ENCODE measurements around the gene ERC2.

The ERC2 gene

DNA sequence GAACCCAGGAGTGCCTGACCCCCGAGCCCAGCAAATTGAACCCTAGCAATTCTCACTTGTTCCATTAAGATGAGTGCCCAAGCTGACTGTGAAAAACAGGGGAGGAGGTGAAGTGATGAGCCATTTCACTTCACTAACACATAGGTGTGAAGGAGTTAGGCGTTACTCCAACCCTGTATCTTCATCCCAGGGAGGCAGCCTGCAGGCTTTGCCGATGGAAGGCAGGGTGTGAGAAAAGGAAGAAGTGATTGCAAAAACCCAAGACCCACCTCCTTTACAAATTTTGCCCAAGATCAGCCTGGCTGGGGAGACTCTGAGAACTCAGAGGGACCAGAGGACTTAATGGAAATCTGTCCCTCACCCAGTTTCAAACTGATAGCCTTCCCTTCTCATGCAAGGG, 851.5 kb downstream of the ERC2 start:
- TF ChIP-seq, protein P1, sequence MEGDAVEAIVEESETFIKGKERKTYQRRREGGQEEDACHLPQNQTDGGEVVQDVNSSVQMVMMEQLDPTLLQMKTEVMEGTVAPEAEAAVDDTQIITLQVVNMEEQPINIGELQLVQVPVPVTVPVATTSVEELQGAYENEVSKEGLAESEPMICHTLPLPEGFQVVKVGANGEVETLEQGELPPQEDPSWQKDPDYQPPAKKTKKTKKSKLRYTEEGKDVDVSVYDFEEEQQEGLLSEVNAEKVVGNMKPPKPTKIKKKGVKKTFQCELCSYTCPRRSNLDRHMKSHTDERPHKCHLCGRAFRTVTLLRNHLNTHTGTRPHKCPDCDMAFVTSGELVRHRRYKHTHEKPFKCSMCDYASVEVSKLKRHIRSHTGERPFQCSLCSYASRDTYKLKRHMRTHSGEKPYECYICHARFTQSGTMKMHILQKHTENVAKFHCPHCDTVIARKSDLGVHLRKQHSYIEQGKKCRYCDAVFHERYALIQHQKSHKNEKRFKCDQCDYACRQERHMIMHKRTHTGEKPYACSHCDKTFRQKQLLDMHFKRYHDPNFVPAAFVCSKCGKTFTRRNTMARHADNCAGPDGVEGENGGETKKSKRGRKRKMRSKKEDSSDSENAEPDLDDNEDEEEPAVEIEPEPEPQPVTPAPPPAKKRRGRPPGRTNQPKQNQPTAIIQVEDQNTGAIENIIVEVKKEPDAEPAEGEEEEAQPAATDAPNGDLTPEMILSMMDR (IDR thresholded peaks at IDR 0.05; ENCODE audit: extremely low read depth, missing control alignments) = no peak
- no peak for DNase-seq (ENCODE audit: low spot score)

DNA sequence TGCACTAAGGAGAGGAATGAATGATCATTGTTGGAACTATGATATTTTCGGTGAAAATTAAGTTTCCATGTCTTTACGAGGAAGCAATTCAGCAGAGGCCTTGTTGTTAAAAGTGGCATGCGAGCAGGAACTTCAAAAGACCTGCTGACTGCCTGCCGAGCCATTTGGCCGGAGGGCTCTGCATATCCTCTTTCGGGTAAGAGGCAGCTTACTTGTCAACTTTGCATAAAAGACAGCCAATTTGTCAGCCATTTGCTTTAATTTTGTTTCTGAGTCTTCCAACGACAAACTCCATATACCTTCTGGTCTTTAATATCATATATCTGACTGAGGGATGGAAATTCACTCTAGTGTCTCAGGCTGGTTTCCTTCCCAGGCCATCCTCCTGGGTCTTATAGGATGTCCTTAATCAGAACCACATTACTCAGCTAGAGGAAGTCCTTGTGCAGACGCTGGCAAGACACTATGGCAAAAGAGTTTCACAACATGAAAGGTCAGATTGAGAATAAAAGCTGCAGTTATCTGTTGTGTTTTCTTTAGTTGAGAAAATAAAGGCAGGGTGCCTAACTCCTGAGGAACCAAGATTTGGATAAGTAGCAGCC, 852.5 kb downstream of the ERC2 start:
- TF ChIP-seq, protein P1 (IDR thresholded peaks at IDR 0.05; ENCODE audit: extremely low read depth, missing control alignments) = no peak
- no peak for DNase-seq (ENCODE audit: low spot score)

DNA sequence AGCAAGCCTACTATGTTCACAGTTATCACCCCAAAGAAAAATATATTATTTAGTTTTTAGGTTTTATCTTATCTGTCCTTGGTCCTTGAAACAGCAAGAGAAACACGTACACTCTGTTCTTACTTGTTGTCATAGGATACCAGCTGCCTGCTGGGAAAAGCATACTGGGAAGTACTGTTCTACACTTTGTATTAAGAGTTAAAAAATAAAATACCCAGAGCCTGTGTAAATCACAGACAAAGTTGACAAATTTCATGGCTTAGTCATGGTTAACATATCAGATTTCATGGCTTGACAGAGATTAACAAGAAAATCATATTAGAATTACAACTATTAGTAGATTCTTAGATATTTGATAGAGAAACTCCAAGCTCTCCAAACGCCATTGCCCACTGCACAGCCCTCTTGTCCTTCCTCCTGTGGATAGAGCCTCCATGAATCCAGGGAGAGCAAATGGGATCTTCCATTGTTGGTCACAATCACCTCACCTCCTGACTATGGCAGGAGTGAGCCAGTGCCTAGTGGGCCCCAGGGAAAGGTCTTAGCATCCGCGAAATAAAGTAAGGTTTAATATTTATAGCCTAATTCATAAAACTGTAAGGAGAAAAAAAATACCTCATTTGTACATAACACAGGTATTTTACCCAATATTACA, 853.1 kb downstream of the ERC2 start:
- TF ChIP-seq, protein P1 (IDR thresholded peaks at IDR 0.05; ENCODE audit: extremely low read depth, missing control alignments) = no peak
- no peak for DNase-seq (ENCODE audit: low spot score)

DNA sequence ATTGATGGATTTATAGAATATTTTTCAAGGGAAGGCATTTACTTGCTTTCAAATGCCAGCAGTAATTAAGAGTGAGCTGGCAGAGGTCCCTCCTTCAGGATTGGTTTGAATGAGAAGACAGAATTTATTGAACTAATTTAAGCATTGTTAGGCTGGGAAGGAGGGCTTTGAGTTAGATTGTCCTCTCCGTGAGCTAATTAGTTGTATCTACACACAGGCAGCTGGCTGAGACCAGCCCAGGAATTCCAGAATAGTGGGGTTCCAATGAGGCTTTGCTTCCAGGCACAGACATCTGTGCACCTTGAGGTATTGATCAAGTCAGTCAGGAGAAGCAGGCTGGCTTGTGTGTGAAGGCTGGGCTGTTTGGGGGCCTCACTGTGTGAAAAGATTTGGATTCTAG, 857.1 kb downstream of the ERC2 start:
- TF ChIP-seq, protein P1 (IDR thresholded peaks at IDR 0.05; ENCODE audit: extremely low read depth, missing control alignments) = no peak
- DNase-seq (ENCODE audit: low spot score) = no peak

DNA sequence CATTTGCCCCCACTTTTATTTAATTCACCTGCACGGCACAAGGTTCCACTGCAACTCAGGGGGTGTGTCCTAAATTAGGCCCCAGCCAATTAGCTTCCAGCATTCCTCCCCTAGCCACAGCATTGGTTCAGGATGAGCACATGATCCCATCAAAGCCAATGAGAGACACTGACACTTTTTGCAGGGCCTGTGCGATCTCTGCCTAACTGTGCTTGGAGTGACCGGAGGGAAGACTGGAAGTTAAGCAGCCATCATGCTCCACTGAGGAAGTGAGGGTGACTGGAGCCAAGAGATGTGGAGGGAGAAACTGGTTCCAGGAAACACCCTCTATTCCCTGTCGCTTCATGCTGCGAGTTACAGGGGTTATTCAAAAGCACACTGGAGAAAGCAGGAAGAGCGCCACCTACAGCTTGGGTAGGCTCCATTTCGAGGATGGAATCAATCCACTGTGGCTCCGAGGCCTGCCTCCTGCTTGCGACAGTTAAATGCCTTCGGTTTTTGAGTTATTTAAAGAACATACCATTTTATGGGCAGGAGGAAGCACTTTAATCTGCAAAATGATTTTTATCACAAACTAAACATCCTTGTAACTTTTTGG, 858.9 kb downstream of the ERC2 start:
- no peak for DNase-seq (ENCODE audit: low spot score)
- TF ChIP-seq, protein P1 (IDR thresholded peaks at IDR 0.05; ENCODE audit: extremely low read depth, missing control alignments) = no peak

DNA sequence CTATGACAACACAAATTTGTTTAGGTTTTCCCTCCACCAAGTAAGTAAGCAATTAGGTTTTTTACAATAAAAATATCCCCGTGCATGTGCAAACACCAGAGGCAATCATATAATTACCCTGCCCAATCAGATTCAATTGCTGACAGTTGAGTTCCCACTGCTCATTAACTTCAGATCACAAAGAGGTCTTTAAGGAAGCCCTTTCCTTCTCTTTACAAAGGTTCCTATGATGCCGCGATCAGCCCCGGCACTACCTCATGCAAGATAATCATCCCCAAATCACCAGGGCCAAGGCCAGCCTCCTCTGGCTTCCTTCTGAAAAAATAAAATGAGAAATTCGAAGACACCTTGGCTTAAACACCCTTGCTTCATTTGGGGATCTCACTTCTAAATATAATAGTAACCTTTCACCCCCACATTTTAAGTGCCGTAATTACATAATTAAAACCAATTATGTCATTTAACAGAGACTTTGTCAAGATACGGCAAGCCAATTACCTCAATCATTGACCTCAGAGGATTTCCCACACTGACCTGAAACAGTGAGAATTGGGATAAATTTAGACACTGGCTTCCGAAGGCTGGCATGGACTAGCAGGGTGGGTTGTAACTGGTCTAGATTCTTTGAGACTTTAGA, 859.8 kb downstream of the ERC2 start:
- TF ChIP-seq, protein P1 (IDR thresholded peaks at IDR 0.05; ENCODE audit: extremely low read depth, missing control alignments) = no peak
- DNase-seq (ENCODE audit: low spot score) = no peak

DNA sequence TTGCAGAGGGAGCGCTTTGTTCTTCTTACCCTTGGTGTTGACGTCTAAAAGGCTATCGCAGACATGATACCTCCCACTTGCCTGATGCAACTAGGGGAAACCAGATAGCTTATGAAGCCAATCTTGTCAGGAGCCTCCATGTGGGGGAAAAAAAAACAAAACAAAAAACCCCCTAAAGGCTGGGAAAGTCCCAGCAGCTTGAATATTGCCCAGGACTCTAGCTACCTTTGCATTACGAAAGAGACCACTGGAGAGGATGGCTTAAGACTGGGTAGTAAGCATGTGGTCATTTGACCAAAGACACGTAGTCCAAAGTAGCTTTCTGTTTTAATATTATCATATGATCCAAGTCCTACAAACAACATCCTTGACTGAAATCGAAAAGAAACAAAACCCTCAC, 860.4 kb downstream of the ERC2 start:
- peak; percentile 65 for DNase-seq (ENCODE audit: low spot score)

More for the DNA sequence above, 860.4 kb downstream of the ERC2 start:
- TF ChIP-seq, protein P1 (IDR thresholded peaks at IDR 0.05; ENCODE audit: extremely low read depth, missing control alignments) = no peak
